Medulla oblongata (tissue), 1 donor: ENCODE data around the gene NOS1AP.
A peak's percentile ranks its signal among the peaks of the same experiment; 100 is the strongest.
"Not testable (repeated sequence)": the region's sequence is repeated elsewhere in the genome, so short reads cannot be mapped to it uniquely, and the experiment has no call there.

Experiments used
- DNase-seq: peaks from one replicate; pipeline ENCODE4 v3.0.0-alpha.2; 2015; ENCODE audit errors: extremely low spot score

NOS1AP gene

DNA sequence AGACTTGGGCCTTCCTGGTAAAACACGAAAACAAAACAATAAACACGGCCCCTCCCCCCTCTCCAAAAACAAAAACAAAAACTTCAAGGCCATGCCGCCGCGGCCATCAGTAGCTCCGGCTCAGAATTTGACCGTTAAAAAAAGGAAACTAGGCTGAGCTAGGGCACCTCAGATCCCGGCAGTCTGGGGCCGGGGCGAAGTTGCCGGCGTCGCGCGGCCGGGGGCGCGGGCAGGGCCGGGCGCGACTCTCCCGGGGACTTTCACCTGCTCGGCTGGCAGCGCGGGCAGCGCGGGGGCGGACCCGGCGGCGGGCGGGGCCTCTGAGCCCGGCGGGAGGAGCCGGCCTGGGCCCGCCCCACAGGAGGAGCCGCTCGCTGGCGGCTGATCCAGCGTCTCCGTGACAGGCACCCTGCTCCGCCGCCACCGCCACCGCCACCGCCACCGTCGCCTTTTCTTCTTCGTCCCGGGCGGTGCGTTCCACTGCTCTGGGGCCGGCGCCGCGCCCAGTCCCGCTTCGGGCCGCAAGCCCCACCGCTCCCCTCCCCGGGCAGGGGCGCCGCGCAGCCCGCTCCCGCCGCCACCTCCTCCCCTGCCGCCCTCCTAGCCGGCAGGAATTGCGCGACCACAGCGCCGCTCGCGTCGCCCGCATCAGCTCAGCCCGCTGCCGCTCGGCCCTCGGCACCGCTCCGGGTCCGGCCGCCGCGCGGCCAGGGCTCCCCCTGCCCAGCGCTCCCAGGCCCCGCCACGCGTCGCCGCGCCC, at the start of gene NOS1AP:
NOS1AP (plus strand) TSS at position 358 of the 760 bp plus-strand sequence. CDS start 487 bp downstream, outside the sequence.
- peak; percentile 88 for DNase-seq

DNA sequence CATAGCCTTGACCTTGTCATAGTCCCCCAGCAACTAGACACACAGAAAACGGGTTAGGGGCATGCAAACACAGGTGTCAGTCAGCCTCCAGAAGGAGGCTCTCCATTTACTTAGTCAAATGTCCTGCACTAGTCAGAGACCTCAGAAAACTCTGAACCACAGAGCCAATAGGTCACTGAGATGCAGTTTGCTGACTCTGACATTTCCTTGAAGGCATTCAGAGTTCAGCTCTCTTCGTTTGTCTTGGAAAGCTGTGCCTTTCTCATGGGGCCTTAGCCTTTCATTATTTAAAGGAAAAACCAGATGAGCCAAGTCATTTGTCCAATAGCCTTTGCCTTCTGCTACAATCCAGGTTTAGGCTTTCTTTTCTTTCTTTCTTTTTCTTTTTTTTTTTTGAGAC, 49.3 kb upstream of the NOS1AP start:
- DNase-seq: no peak

DNA sequence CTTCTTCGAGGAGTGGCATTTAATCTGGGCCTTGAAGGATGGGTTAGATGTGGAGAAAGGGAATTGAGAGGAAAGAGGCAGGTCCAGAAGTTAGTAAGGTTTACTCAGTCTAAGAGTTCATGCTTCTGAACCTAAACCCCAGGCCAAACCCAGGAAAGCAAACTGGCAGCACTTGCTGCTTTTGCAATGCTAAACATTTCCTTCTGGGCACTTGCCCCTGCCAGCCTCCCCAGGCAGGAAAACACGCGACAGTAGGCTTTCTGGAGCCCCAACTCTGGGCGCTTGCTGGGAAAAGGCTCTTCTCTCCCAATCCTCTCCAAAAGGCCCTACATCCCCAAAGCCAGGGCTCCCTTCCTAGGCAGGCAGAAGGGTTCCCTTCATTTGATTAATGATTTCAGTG, 48.4 kb upstream of the NOS1AP start:
- DNase-seq: no peak

DNA sequence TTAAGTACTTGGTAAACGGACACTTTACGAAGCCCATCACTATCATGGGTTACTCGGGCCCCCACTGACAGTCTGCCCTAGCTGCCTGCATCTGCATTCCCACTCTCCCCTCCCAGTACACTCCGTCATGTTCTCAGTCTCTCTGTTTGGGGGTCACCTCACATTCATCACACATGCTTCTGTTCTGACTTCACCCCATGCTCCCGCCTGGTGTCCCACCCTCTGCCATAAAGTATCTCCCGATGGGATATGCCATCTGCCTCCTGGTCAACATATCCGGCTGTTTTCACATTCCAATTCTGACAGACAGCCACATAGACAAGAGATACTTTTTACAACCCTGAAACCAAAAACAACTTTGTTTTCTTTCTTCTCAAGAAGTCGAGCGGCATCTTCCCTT, 46.9 kb upstream of the NOS1AP start:
- no peak for DNase-seq

DNA sequence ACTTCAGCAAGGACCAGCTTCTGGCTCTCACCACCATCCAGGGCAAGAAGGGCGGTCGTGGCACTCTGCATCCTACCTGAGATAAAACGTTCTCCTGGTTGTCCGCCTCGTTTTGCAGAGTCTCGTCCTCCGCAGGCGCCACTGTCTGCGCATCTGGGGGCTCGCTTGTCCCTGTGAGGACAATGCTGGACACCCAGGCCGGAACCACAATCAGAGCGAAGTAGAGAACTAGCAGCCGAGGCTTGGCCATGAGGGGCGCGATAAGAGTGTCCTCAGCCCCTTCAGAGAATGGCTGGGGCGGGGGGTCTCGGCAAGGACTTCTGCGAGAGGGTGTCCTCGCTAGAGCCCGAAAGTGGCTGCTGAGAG, 46.3 kb upstream of the NOS1AP start:
- DNase-seq: no peak

DNA sequence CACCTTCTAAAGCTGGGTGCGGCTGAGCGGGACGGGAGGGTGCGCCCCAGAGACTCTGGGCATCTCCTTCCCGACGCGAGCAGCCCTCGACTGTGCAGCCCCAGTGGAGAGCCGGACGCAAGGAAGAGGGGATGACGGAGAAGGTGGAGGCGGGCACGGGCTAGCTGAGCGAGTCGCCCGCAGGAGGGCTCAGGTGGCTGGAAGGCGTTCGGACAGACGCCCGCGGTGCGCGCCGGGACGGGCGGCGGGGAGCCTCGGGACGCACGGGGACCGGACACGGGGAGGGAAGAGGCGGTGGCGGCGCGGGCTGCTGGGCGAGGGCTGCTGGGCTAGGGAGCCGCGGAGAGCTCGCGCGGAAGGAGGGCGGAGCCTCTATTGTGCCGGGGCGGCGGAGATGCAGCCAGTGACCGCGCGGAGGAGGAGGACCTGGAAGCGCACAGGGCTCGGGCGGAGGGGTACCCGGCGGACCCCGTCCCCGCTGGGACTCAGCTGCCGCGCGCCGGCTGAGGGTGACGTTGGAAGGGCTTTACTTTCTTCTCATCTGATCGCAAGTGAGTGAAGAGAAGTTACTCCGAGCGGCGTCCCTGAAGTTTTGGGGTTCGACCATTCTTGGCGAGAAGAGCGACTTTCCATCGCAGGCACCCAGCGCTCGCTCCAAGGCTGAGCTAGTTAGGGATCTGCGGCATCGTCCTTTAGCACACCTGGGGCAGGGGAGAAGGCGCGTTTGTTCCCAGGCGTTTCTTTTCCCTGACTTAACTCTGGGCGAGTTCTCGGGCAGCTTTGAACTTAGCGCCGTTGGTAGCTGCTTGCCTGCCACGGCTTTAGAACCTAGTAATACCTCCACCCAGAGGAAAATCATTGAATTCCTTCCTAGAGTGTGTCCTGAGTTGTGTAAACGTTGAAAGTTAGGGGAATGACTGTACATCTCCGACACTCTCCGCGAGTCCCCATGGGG, 45.7 kb upstream of the NOS1AP start, which contains the start of gene OLFML2B:
OLFML2B (minus strand) TSS at position 323 of the 955 bp plus-strand sequence. CDS start 439 bp downstream, outside the sequence.
- peak; percentile 58 for DNase-seq

DNA sequence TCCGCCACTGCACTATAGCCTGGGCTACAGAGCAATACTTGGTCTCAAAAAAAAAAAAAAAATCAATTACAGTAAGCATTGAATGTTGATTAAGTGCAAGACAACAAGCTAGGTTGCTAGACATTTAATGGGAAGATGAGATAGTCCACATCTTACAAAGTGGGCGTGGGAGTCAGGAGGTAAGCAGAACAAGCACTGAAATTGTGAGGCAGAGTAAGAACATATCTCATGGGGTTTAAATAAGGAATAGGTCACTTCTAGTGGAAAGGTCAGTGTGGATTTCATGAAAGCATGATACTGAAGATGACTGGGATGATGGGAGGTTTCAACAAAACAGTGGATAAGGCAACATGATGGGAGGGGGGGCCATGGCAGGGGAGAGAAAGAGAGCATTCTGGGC, 44.0 kb upstream of the NOS1AP start:
- DNase-seq: no peak

DNA sequence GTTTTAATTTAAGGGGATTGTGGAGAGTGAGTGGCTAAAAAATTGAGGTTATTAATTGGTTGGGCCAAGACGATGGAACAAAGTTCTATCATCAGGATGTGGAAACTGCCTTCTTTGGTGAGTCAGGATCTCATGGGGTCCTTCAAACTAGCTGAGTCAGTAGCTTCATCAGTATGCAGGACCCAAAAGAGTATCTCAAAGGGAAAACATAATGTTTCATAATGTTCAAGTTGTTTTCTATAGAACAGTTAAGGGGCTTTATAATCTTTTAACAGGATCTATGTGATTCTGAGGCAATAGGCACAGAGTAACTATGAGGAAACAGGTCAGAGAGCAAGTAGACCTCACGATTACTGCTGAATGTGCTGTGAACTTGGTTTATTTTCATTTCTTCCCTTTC, 42.6 kb upstream of the NOS1AP start:
- DNase-seq: no peak

DNA sequence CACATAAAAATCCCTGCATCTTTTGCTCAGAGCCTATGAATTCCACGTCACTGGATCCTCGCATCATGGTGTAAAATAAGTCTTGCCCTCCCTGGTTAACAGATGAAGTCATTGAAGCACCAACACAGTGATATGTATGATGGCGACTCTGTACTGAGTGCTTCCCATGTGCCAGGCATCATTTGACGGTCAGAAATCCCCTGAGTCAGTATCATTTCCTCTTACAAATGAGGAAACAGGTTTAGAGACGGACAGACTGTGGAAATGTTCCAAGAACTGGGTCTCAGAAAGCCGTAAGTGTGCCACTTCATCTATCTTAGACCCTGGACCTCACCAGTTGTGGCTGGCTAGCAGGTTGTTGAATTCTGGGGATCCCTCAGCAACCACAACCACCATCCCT, 40.8 kb upstream of the NOS1AP start:
- peak; percentile 88 for DNase-seq

DNA sequence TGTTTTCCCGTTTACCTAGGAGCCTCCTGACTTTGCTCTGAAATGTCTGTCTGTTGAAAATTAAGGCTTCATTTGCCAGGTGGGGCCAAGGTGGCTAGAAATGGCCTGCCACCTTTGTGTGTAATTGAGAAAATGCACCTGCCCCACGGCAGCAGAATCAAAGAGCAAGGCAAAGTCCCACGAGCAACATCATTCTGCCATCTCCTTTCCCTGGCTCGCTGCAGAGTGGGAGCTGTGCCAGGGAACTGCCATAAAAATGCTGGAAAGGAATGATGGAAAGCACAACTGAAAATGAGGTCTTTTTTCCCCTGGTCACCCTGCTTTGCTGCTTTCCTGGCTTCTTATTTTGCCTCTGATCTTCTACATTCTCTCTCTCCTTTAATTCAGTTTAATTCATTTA, 40.3 kb upstream of the NOS1AP start:
- DNase-seq: no peak

DNA sequence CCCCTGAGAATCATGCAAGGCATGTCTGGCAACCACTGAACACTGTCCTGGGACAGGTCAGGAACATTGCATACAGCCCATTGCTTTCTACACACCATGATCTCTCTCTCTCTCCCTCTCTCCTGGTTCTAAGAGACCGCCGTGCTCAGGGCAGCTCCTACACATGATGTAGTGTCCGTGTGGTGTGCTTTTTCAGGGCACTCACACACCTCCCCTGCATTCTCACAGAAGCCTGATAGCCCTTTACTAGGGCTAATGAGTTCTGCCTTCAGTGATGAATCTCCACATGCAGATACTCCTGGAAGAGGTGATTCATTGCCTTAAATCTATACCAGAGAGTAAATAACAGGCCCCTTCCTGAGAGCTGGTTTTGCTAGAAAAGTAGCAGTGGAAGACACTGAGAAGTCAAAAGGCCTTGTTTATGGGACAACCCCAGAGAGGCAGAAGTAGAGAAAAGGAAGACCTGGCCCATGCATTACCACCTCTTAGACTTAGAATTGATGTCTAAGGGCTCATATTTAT, 38.7 kb upstream of the NOS1AP start:
- DNase-seq: no peak

DNA sequence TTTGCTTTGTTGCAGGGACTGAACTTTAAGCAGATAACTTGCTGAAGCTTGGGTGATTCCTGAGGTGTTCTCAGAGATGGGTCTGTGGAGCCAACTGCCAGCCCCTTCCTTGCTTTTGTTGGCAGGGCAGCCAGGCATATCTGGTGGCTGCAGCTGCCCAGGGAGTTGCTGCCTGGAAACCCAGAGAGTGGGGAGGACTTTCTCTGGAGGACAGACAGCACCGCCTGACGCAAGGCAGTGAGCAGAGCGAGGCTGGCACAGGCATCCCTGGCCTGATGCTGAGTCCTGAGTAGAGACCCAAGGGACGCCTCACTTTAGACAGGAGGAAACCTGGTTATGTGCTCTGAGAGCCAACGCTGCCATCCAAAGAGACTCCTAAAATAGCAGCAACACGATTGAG, 36.1 kb upstream of the NOS1AP start:
- peak; percentile 84 for DNase-seq

DNA sequence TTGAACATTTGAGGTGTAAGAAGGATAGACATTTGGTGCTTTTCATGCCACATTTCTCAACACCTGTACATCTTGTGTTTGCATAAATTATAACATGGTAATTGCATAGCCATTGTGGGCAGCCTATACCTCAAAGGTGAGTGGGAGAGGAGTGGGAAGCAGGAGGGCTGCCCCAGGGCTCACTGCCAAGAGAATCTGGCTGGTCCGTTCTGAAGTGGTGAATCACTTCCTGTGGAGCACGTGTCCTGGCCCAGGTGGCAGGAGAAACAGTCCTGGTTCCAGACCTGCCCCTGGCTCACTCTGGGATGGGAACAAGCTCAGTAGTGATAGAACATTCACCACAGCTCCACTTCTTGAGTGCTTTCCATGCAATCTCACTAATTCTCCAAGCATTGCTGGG, 34.2 kb upstream of the NOS1AP start:
- no peak for DNase-seq

DNA sequence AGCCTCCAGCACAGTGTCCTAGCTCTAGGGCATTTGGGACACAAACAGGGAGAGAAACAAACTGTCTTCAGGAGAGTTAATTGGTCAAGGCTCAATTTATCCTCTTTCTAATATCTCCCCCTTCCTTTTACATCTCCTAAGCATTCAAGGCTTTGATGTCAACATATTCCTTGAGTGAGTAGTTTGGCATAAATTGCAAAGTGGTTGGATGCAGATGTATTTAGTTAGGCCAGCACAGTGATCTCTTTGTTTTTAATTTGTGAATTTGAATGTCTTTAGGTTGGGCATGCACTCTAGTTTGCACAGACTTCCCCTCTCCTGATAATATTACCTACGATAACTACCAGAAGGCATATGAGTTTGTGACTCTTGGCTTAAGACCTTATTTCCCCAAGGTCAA, 33.3 kb upstream of the NOS1AP start:
- DNase-seq: no peak

DNA sequence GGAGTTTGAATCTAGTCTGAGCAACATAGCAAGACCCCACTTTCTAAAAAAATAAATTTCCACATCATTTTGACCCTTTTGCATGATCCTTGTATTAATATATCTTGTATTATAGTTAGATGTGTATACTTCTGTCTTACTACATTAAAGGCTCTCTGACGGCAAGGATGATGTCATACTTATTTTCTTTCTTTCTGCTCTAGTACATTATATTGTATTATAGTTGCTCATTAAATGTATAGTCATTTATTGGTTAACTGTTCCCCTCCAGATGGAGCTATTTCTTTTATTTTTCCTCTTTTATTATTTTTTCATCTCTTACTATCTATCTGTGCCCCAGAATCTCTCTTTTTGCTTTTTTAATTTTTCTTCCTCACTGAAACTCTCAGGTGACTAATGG, 30.9 kb upstream of the NOS1AP start:
- DNase-seq: no peak

DNA sequence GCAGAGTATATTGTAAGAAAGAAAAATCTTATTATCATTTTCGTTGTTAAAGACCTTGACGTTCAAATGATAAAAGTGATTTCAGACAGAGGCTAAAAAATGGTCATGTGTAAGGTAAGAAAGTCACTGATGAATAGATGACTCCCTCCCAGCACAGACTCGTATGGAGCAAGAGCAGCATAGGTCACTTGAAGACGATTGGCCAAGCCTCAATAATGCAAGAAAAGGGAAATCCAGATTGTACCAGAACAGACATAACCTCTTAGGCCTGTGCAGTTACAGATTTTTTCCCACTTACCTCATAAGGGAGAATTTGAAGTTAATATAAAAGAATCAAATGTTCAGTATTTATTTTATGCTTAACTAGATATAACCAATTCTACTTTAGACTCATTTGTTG, 29.5 kb upstream of the NOS1AP start:
- DNase-seq: no peak

DNA sequence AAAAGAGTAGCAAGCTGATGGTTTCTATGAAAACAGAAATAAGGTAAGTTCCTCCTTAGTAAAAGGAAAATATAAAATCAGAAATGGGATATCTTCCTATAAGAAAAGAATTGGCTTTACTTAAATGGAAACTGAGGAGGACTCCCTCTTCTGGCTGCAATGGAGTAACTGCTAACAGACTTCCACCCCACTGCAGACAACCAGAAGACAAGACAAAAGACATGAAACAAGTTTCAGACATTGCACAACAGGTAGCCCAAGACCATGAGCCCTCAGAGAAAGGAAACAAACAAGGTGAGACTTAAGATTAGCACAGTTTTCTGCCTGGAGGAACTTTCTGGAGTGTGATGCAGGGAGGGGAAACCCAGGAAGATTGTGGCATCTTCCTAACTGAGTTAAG, 28.8 kb upstream of the NOS1AP start:
- DNase-seq: no peak

DNA sequence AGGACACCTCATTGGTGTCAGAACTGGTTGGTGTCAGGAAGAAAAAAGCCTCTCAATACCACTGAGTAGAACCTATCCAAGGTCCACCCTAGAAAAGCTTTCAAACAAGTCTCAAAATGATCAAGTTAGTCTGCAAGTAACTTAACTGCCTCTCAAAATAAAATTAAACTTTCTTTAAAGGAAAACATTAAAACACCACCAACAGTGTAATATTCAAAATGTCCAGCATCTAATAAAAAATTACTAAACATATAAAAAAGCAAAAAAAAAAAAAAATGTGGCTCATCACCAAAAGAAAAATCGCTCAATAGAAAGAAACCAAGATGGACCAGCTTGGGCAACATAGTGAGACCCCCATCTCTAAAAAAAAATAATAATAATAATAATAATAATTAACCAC, 27.1 kb upstream of the NOS1AP start:
- DNase-seq: no peak

DNA sequence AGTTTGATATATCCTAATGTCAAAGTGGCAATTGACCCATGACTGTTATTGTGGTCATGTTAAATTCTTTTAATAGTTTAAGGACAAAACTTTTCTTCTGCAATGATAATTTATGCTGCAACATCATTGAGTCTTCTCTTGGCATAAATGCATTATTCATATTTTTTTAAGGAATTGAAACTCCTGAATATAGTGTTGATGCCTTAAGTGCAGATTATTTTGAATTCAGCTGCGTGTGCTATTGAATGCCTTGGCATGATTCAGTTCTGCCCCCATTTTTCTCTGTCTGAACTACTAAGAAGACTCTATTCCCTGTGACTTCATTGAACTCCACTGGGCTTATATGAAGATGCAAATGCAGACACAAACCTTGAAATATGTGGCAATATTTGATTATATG, 22.6 kb upstream of the NOS1AP start:
- DNase-seq: no peak

DNA sequence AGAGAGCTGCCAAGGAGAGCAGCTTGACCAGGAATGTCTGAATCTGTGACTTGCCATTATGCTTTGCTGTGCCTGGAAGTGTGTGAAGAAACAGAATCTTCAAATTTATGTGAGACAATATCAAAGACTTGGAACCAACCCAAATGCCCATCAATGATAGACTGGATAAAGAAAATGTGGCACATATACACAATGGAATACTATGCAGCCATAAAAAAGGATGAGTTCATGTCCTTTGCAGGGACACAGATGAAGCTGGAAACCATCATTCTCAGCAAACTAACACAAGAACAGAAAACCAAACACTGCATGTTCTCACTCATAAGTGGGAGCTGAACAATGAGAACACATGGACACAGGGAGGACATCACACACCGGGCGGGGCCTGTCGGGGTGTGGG, 15.5 kb upstream of the NOS1AP start:
- not testable (repeated sequence) for DNase-seq

DNA sequence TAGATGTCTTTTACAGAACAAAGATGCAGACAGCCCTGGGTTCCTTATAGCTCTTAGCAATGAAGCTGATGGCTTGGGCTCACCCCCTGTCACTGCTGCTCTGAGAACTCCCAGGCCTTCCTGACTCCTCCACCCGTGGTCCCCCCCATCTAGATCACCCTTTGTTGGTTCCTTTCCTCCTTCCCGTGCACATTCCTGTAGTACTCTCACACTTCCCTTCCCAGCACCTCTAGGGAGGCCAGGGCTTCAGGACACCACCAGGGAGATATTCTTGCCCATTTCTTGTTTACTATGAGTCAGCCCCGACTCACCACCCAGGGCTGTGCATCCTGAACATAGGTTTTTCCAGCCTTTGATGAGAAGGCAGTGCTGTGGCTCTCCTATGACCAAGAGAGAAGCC, 14.4 kb upstream of the NOS1AP start:
- no peak for DNase-seq

DNA sequence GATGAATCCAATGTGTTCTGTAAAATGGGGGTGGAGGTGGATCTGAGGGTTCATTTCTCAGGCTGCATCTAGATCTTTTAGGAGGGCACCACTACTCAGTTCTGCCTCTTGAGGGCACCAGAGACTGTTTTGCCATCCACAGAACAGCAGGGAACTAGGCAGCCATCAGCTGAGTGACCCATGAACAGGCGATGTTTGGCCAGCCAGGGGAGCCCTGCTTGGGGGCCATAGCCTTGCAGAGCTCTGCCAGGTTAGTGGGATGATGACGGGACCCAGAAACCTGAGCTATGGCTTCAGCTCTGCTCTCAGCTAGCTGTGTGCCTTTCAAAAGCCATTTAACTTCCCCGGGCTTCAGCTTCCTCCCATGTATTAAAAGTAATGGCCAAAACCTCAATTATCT, 13.4 kb upstream of the NOS1AP start:
- DNase-seq: peak; percentile 89

DNA sequence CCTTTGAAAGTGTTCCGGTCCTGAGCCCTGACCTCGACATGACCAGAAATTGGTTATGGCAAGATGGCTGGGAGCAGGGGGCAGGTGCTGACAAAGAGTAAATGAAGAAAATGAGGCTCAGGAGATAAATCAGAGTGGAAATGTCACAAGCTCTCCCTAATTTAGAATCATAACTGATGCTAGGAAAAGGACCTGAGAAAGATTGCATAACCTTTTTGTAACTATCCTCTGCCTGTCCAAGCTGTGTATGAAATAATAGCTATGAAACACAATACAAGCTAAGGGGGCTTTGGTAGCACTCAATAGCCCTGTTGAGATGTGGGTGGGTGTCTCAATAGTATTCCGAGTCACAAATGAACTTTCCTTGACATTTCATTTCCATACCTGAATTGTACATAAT, 12.9 kb upstream of the NOS1AP start:
- no peak for DNase-seq
